GM12872 (cell line): ENCODE data around the gene RBFA.

ENCODE experiments used
- TF ChIP-seq, protein P1 (sequence below): IDR thresholded peaks from 3 replicates; pipeline ENCODE4 v1.5.1; 2011; ENCODE audit warnings: low read depth, mild to moderate bottlenecking, low read length, moderate library complexity; ENCODE audit not compliant: insufficient read depth

The RBFA gene

GRCh38 chr18:80035997-80036396 is 1.8 kb downstream of the RBFA start:
- TF ChIP-seq, protein P1, sequence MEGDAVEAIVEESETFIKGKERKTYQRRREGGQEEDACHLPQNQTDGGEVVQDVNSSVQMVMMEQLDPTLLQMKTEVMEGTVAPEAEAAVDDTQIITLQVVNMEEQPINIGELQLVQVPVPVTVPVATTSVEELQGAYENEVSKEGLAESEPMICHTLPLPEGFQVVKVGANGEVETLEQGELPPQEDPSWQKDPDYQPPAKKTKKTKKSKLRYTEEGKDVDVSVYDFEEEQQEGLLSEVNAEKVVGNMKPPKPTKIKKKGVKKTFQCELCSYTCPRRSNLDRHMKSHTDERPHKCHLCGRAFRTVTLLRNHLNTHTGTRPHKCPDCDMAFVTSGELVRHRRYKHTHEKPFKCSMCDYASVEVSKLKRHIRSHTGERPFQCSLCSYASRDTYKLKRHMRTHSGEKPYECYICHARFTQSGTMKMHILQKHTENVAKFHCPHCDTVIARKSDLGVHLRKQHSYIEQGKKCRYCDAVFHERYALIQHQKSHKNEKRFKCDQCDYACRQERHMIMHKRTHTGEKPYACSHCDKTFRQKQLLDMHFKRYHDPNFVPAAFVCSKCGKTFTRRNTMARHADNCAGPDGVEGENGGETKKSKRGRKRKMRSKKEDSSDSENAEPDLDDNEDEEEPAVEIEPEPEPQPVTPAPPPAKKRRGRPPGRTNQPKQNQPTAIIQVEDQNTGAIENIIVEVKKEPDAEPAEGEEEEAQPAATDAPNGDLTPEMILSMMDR = no peak

DNA sequence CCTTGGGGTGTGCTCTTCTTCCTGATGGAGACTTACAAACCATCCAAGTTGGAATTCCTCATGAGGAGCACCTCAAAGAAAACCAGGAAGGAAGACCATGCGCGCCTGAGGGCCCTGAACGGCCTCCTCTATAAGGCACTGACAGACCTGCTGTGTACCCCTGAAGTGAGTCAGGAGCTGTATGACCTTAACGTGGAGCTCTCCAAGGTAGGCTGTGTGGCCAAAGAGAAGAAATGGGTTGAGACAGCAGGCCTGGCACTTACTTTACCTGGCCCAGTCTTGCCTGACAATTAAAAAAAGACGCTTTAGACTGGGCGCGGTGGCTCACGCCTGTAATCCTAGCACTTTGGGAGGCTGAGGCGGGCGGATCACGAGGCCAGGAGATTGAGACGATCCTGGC is 3.1 kb downstream of the RBFA start:
- TF ChIP-seq, protein P1 = no peak

GRCh38 chr18:80037869-80038630 is 3.8 kb downstream of the RBFA start:
- TF ChIP-seq, protein P1 = no peak

DNA sequence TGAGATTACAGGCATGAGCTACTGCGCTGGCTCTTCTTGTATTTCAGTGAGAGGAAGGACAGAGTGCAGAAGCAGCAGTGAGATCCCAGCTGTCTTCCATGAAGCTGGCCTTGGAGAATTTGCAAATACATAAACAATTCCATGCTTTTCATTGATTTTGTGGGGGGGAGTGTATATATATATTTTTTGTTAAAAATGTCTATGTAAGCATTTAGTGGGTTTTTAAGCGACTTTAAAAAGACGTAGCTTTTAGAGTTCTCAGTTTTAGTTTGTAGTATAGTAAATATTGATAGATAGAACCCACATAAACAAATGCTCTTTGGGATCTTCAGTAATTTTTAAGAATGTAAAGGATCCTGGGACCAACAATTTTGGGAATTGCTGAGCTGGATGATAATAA is 6.3 kb downstream of the RBFA start:
- TF ChIP-seq, protein P1 = no peak

GRCh38 chr18:80041424-80041823 is 7.2 kb downstream of the RBFA start:
- TF ChIP-seq, protein P1 = no peak

- TF ChIP-seq, protein P1 = no peak
Observed at GRCh38 chr18:80042785-80043184, 8.6 kb downstream of the RBFA start.

DNA sequence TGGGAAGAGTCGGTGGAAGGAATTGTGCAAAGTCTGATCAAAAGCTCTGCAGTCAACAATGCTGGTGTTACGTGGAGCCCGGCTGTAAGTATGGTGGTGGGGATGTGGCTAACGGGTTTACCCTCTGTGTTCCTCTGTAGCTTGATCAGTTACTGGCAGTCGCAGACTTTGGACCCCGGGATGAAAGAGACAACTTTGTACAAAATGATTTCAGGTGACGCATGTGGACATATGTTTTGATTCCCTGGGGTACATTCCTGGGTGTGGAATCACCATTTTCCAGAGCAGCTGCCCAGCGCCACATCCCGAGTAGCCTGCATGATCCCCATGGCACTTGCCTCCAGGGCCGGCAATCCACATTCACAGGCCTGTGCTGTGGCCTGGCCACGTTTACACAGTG is 9.8 kb downstream of the RBFA start:
- TF ChIP-seq, protein P1 = no peak

DNA sequence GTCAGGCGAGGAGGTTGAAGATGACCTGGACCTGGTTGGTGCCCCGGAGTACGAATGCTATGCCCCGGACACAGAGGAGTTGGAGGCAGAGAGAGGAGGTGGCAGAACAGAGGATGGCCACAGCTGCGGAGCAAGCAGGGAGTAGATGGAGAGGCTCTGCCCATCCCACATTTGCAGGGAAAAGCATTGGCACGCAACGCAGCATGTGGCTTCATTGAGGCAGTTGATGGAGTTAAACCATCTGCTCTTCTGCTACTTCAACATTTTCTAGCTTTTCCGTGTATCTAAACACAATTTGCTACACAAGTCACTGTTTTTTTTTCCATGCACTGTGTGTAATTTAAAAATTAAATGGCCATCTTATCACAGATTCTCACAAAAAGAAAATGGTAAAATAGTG is 11.8 kb downstream of the RBFA start:
- TF ChIP-seq, protein P1 = no peak
